GM21619 (cell line): ENCODE measurements around the gene ULBP3.
"Not testable (repeated sequence)": the region's sequence is repeated elsewhere in the genome, so short reads cannot be mapped to it uniquely, and the experiment has no call there.

ENCODE experiments used
- ATAC-seq: cut with Tn5 transposase; IDR thresholded peaks from one replicate; pipeline ENCODE4 v1.9.1; 2021; ENCODE audit not compliant: unreplicated experiment

Gene ULBP3

GRCh38 chr6:150017186-150017521, 51.8 kb downstream of the ULBP3 start:
- not testable (repeated sequence) for ATAC-seq

- ATAC-seq = peak; percentile 64
Measured at GRCh38 chr6:150016324-150017185, 52.4 kb downstream of the ULBP3 start.

GRCh38 chr6:150015281-150016001, 53.5 kb downstream of the ULBP3 start:
- ATAC-seq = not testable (repeated sequence)

GRCh38 chr6:150014623-150015280, 54.2 kb downstream of the ULBP3 start:
- not testable (repeated sequence) for ATAC-seq

GRCh38 chr6:150013785-150014622, 54.9 kb downstream of the ULBP3 start:
- not testable (repeated sequence) for ATAC-seq

- not testable (repeated sequence) for ATAC-seq
Measured at GRCh38 chr6:150012846-150013784, 55.8 kb downstream of the ULBP3 start.
